HepG2 (cell line): ENCODE results near the gene TBC1D1. TPM values are rescaled to one million over a fixed set of nuclear protein-coding genes. Genes with fewer than 3 reads are reported as not detected.
A peak's percentile ranks its signal among the peaks of the same experiment; 100 is the strongest.

Experiments used
- DBP ChIP-seq: sonication (generic); formaldehyde crosslinking; IDR thresholded peaks from 2 replicates; pipeline ENCODE4 v1.4.0; 2020; ENCODE audit warnings: missing genetic modification reagents; ENCODE audit errors: not compliant biosample characterization
- EP300 ChIP-seq, 3 experiments: sonication (generic) in 1 of 3; formaldehyde crosslinking in 1 of 3; IDR thresholded peaks; 2 replicates each; pipeline versions ENCODE4 v1.5.1 to v1.6.1; 2011 to 2020; ENCODE audit warnings: low read depth in 2 of 3, low read length in 2 of 3, borderline replicate concordance in 1 of 3, improper control_type of control experiment in 1 of 3, mild to moderate bottlenecking in 1 of 3, missing genetic modification reagents in 1 of 3, moderate library complexity in 1 of 3
- EZH2 ChIP-seq: conservative IDR thresholded peaks from 2 replicates; pipeline ENCODE4 v1.6.1; 2012; ENCODE audit warnings: mild to moderate bottlenecking, low read depth, low read length, moderate library complexity
- FOXC1 ChIP-seq: sonication (generic); formaldehyde crosslinking; IDR thresholded peaks from 2 replicates; pipeline ENCODE4 v1.8.0; 2022; ENCODE audit warnings: mild to moderate bottlenecking, missing genetic modification reagents, borderline replicate concordance
- IKZF4 ChIP-seq: sonication (generic); formaldehyde crosslinking; IDR thresholded peaks from 2 replicates; pipeline ENCODE4 v1.5.1; 2020; ENCODE audit warnings: borderline replicate concordance, mild to moderate bottlenecking, low read depth, missing genetic modification reagents; ENCODE audit errors: not compliant biosample characterization
- KMT2A ChIP-seq: sonication (generic); formaldehyde crosslinking; IDR thresholded peaks from 2 replicates; pipeline ENCODE4 v1.4.0; 2020; ENCODE audit warnings: missing genetic modification reagents
- MXD3 ChIP-seq: IDR thresholded peaks from 2 replicates; pipeline ENCODE4 v1.6.1; 2016; ENCODE audit warnings: mild to moderate bottlenecking, missing biosample characterization, missing genetic modification reagents
- NR1H2 ChIP-seq: sonication (generic); formaldehyde crosslinking; IDR thresholded peaks from 2 replicates; pipeline ENCODE4 v1.8.1; 2022; ENCODE audit warnings: low read depth, missing genetic modification reagents, borderline replicate concordance
- SIX1 ChIP-seq: sonication (generic); formaldehyde crosslinking; IDR thresholded peaks from 2 replicates; pipeline ENCODE4 v1.4.0; 2020; ENCODE audit warnings: missing genetic modification reagents, borderline replicate concordance
- ZBTB40 ChIP-seq, 2 experiments: fragments of 450-650 bp in 1 of 2; sonication (generic) in 1 of 2; formaldehyde crosslinking in 1 of 2; IDR thresholded peaks; 2 replicates each; pipeline versions ENCODE4 v1.6.1 to v1.8.0; 2016 to 2022; ENCODE audit warnings: antibody characterized with exemption in 1 of 2, mild to moderate bottlenecking in 1 of 2, missing genetic modification reagents in 1 of 2
- ZBTB7B ChIP-seq: sonication (generic); formaldehyde crosslinking; IDR thresholded peaks from 2 replicates; pipeline ENCODE4 v1.4.0; 2020; ENCODE audit warnings: missing genetic modification reagents
- ZNF557 ChIP-seq: sonication (generic); formaldehyde crosslinking; IDR thresholded peaks from 2 replicates; pipeline ENCODE4 v1.4.0; 2020; ENCODE audit warnings: missing genetic modification reagents
- ZNF710 ChIP-seq: sonication (generic); formaldehyde crosslinking; IDR thresholded peaks from 2 replicates; pipeline ENCODE4 v1.5.0; 2020; ENCODE audit warnings: mild to moderate bottlenecking, missing genetic modification reagents, borderline replicate concordance
- ZSCAN20 ChIP-seq: sonication (generic); formaldehyde crosslinking; IDR thresholded peaks from 2 replicates; pipeline ENCODE4 v1.4.0; 2020; ENCODE audit warnings: missing genetic modification reagents, mild to moderate bottlenecking, borderline replicate concordance
- polyA plus RNA-seq, 8 experiments: library from polyadenylated mRNA; depleted of rRNA in 3 of 8; stranded (reverse) in 7 of 8; unstranded in 1 of 8; fragments of >200 nt; fragmentation: Illumina TruSeq in 4 of 8; extraction: Trizol in 4 of 8; gene quantifications; 2 replicates each; pipeline versions ENCODE4 v1.2.1 to v1.2.3, GENCODE V29; 2011 to 2016; ENCODE audit warnings: low read depth in 4 of 8, missing spikeins in 1 of 8, mixed read lengths in 1 of 8; ENCODE audit not compliant: insufficient read depth in 1 of 8
- total RNA-seq, 5 experiments: library from RNA; depleted of rRNA; stranded (reverse); fragments of >200 nt; fragmentation: Illumina TruSeq; extraction: Trizol; gene quantifications; 2 replicates each; pipeline ENCODE4 v1.2.3, GENCODE V29; 2016; ENCODE audit warnings: low read depth in 1 of 5

TBC1D1 gene
- total and polyA plus RNA-seq, 2 of the 13 experiments (the other 11 are each of a cell fraction or from before 2014, with no cell fraction given), result 37.3 to 62.8 TPM

GRCh38 chr4:37977471-37978247, 86.8 kb downstream of the TBC1D1 start (continued):
- 0 out of 2 replicates have a peak, but pooled peaks have one; percentile 33 for TF ChIP-seq ZSCAN20 (CRISPR knock-in tag)
- TF ChIP-seq ZBTB40 (IDR thresholded peaks at IDR 0.05), result no peak
- TF ChIP-seq ZBTB40 (CRISPR knock-in tag; IDR thresholded peaks at IDR 0.05), result peak; percentile 23; the same call in 1 of the 2 replicates
- peak; percentile 59; the same call in 1 of the 2 replicates for TF ChIP-seq MXD3 (CRISPR knock-in tag)
- peak; percentile 71; the same call in 1 of the 2 replicates for TF ChIP-seq NR1H2 (CRISPR knock-in tag)
- TF ChIP-seq ZBTB7B (CRISPR knock-in tag), result peak; percentile 53; the same call in 1 of the 2 replicates
- TF ChIP-seq DBP, result peak; percentile 53
- TF ChIP-seq FOXC1 (CRISPR knock-in tag), result no peak
- peak; percentile 50; the same call in 1 of the 2 replicates for TF ChIP-seq ZNF710
- TF ChIP-seq SIX1, result no peak
- peak; percentile 90; the same call in 1 of the 2 replicates for TF ChIP-seq ZNF557 (CRISPR knock-in tag)
- TF ChIP-seq EZH2, result no peak
- peak; percentile 36; the same call in 1 of the 2 replicates for TF ChIP-seq KMT2A (CRISPR knock-in tag)
- peak; percentile 56 for TF ChIP-seq IKZF4 (CRISPR knock-in tag)
- no peak for TF ChIP-seq EP300 (IDR thresholded peaks at IDR 0.05; ENCODE audit: low read depth in 2 of 2, low read length in 2 of 2)
- no peak for TF ChIP-seq EP300 (CRISPR knock-in tag; IDR thresholded peaks at IDR 0.05; ENCODE audit: borderline replicate concordance)
